GM12874 (cell line): ENCODE measurements around the gene TRIP6.
A peak's percentile ranks its signal among the peaks of the same experiment; 100 is the strongest.

ENCODE experiments used
- CTCF ChIP-seq: IDR thresholded peaks from 2 replicates; pipeline ENCODE4 v1.5.1; 2011; ENCODE audit warnings: low read depth, mild to moderate bottlenecking, control low read depth, low read length, moderate library complexity; ENCODE audit not compliant: insufficient read depth

The TRIP6 gene

DNA sequence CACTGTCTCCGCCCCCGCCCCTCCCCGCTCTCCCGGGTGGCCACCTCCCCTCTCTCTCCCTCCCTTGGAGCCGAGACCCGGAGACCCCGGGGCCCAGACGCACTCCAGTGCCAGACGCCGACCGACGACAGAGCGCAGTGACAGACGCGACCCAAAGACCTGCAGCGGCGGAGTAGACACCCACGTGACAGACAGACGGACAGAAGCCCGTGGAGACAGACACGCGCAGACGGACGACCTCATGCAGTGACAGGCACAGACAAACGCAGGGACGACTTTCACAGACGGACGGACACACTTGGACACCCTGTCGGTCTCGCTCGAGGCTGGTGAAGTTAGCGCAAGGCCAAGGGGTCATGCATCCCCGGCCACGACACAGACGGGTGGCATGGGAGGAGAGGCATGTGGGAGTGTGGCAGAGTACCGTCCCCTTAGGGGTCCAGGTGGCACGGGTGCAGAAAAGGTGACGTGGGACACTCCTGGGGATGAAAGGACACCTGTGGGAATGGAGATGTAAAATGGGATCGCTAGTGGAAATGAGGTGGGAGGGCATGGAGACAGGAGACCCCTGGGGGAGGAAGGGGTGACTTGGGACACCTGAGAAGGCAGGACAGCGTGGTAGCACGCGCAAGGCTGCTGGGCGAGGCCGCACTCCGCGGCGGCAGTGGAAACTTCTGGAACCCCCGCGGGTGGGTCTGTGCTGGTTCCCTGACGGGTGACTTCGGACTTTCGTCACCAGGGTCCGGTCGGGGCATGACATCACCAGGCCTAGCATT lies 29.0 kb downstream of the TRIP6 start:
- no peak for TF ChIP-seq CTCF

- TF ChIP-seq CTCF = peak; percentile 92
Observed at GRCh38 chr7:100896732-100897608, 29.8 kb downstream of the TRIP6 start.

GRCh38 chr7:100897772-100898454 lies 30.7 kb downstream of the TRIP6 start:
- TF ChIP-seq CTCF = no peak

- TF ChIP-seq CTCF = no peak
Observed at GRCh38 chr7:100899432-100899831, 32.2 kb downstream of the TRIP6 start.

DNA sequence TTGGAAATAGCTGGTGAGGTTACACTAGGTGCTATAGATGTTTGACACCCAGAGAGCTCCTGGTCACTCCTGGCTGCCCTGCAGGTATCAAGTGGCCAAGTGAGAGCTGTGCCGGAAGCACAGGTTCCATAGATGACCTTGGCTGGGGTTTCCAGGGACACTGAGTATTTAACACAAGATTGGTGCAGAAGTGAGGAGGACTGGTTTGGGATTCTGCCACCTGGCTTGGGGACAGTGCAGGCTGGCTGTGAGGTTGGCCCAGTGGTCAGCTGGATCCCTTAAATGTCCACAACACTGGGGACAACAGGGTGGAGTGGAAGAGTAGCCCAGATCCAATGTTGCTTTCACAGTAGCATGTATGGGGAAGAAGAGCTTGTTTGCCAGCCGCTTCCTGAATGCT lies 33.8 kb downstream of the TRIP6 start:
- TF ChIP-seq CTCF = no peak

- TF ChIP-seq CTCF = no peak
Observed at GRCh38 chr7:100901921-100902332, 34.7 kb downstream of the TRIP6 start.

- TF ChIP-seq CTCF = no peak
Observed at GRCh38 chr7:100902638-100903037, 35.5 kb downstream of the TRIP6 start.
